Spleen (tissue), 11 donors: ENCODE measurements around the gene PPP1CB. TPM values are rescaled to one million over a fixed set of nuclear protein-coding genes. Genes with fewer than 3 reads are reported as not detected.

Experiments used
- DNase-seq: peaks from one replicate; pipeline ENCODE4 v3.0.0-alpha.2; 2020
- H3K27ac ChIP-seq, 8 donors: fragments of 200-600 bp; sonication (generic) in 7 of 8; 1 replicate in 4 of 8; 2 replicates in 4 of 8; pipeline versions ENCODE4 v1.5.0 to v1.8.0; 2016 to 2021; ENCODE audit warnings: inconsistent platforms in 4 of 8, mild to moderate bottlenecking in 4 of 8, moderate library complexity in 1 of 8
- H3K27me3 ChIP-seq, 7 donors: fragments of 200-600 bp; sonication (generic) in 6 of 7; replicated peaks in 1 of 7; 1 replicate in 4 of 7; 2 replicates in 3 of 7; pipeline versions ENCODE4 v1.5.0 to v1.8.0; 2016 to 2021; ENCODE audit warnings: inconsistent platforms in 3 of 7, mild to moderate bottlenecking in 1 of 7
- H3K36me3 ChIP-seq, 6 donors: fragments of 200-600 bp; sonication (generic) in 5 of 6; 1 replicate in 4 of 6; 2 replicates in 2 of 6; pipeline versions ENCODE4 v1.5.0 to v1.8.0; 2016 to 2021; ENCODE audit warnings: inconsistent platforms in 2 of 6
- H3K4me1 ChIP-seq, 6 donors: fragments of 200-600 bp; sonication (generic) in 5 of 6; 1 replicate in 3 of 6; 2 replicates in 3 of 6; pipeline versions ENCODE4 v1.5.0 to v1.8.0; 2016 to 2021; ENCODE audit warnings: inconsistent platforms in 3 of 6
- H3K4me3 ChIP-seq, 8 donors: fragments of 200-600 bp; sonication (generic) in 7 of 8; 1 replicate in 4 of 8; 2 replicates in 4 of 8; pipeline versions ENCODE4 v1.5.0 to v1.8.0; 2016 to 2021; ENCODE audit warnings: inconsistent platforms in 4 of 8, mild to moderate bottlenecking in 4 of 8, moderate library complexity in 2 of 8
- H3K9me3 ChIP-seq, 8 donors: fragments of 200-600 bp; sonication (generic) in 7 of 8; 1 replicate in 4 of 8; 2 replicates in 4 of 8; pipeline versions ENCODE4 v1.5.0 to v1.8.0; 2016 to 2021; ENCODE audit warnings: inconsistent platforms in 4 of 8
- CTCF ChIP-seq, 11 experiments: fragments of 200-600 bp in 7 of 11; fragments of 450-650 bp in 4 of 11; sonication (generic) in 4 of 11; IDR thresholded peaks in 8 of 11; conservative IDR thresholded peaks in 3 of 11; 1 replicate in 7 of 11; 2 replicates in 4 of 11; pipeline versions ENCODE4 v1.4.0 to v1.8.0; 2016 to 2021; ENCODE audit warnings: antibody characterized with exemption in 11 of 11, inconsistent platforms in 4 of 11, mild to moderate bottlenecking in 1 of 11
- POLR2A ChIP-seq, 3 donors: fragments of 450-650 bp; IDR thresholded peaks; one replicate each; pipeline ENCODE4 v1.5.1; 2017; ENCODE audit warnings: antibody characterized with exemption in 3 of 3, mild to moderate bottlenecking in 1 of 3
- POLR2AphosphoS5 ChIP-seq, 3 donors: sonication (generic); formaldehyde crosslinking; IDR thresholded peaks; one replicate each; pipeline ENCODE4 v1.5.1; 2017; ENCODE audit warnings: antibody characterized with exemption in 3 of 3
- WGBS, 5 donors: extraction: QIAGEN DNeasy Blood & Tissue Kit in 3 of 5; methylation state at CpG; one replicate each; pipeline versions ENCODE4 v1.1.5 to v1.1.7; 2013 to 2018; 5-methylcytosine and 5-hydroxymethylcytosine counted together
- intact Hi-C: fragments of 100-400 bp; cut with DNase I; formaldehyde crosslinking; loops from one replicate; pipeline ENCODE4 v1.15.0; 2023; ENCODE audit warnings: low total_unique reads
- polyA plus RNA-seq, 3 donors: library from polyadenylated mRNA; stranded (reverse); fragments of 200-250 nt; gene quantifications; one replicate each; pipeline ENCODE4 v1.2.1, GENCODE V29; 2013
- total RNA-seq, 7 donors: library from RNA; depleted of rRNA in 3 of 7; stranded (reverse); fragments of >200 nt in 3 of 7; fragmentation: NEBNext Ultra II Directional in 4 of 7; extraction: Animal tissue kit (Norgen Biotek cat#: 25700) in 4 of 7; gene quantifications; one replicate each; pipeline versions ENCODE4 v1.1.0 to v1.2.1, GENCODE V29; 2016 to 2021
- donor health status: healthy with polysubstance abuse.
- donor health status: DM: no; HTN: no; CAD: no; lungs with moderate emphysema.
- donor health status: DM: no; HTN: no; CAD: no.
- donor health status: Bipolar disorder and iron deficiency.
- donor health status: healthy.
- donor health status: DM: no; HTN: no; CAD: no.
- donor health status: DM: yes; HTN: yes; CAD: no.

Gene PPP1CB
- total and polyA plus RNA-seq, 10 donors: 40.4 to 244 (median 187) TPM

- Histone ChIP-seq H3K9me3 (no peaks in the 10 kb centered on the region), H3K27ac (peak overlapping the region in 3 of 8 donors; percentile 8 to 100 (median 34)), H3K4me1 (peaks cover 5 to 37% (median 17%) of the 10 kb centered on the region in 6 donors), H3K36me3 (no peaks in the 10 kb centered on the region), H3K27me3 (no peaks in the 10 kb centered on the region), H3K4me3 (no peak overlapping the region)
- no peak for DNase-seq
- intact Hi-C loops: no loop called here
- TF ChIP-seq CTCF (IDR thresholded peaks at IDR 0.05 in 8 of 11, conservative IDR thresholded peaks at IDR 0.05 in 3 of 11) (no peak), POLR2A (IDR thresholded peaks at IDR 0.05) (no peak), POLR2AphosphoS5 (IDR thresholded peaks at IDR 0.05) (no peak)
- 91 to 99% (median 93%) methylated on average over 2 of the region's 2 CpGs for WGBS, 5 donors
Measured at GRCh38 chr2:28748176-28748575, 3.5 kb upstream of the PPP1CB start.

DNA sequence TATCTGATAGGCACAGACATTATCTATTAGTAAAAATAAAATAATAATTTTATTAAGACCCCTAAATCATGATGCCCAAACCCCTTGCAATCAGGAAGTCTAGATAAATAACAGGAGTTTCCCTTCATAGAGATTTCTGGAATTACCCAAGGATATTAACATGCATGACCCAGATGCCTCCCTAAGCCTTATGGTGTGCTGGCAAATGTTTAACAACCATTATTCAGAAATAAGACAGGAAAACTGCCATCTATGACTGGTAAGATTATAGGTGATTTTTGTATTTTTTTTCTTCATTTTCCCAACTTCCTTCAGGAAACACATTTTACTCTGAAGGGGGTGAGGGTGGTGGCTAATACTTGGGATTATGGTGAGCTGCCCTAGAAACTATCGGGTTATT is 2.7 kb upstream of the PPP1CB start:
- no peak for DNase-seq
- Histone ChIP-seq H3K9me3 (no peaks in the 10 kb centered on the region), H3K36me3 (no peaks in the 10 kb centered on the region), H3K27ac (peak overlapping the region in 2 of 8 donors; percentile 100), H3K4me1 (peaks cover 5 to 45% (median 25%) of the 10 kb centered on the region in 6 donors), H3K27me3 (no peaks in the 10 kb centered on the region), H3K4me3 (no peak overlapping the region)
- TF ChIP-seq POLR2AphosphoS5 (IDR thresholded peaks at IDR 0.05) (no peak), POLR2A (IDR thresholded peaks at IDR 0.05) (no peak), CTCF (IDR thresholded peaks at IDR 0.05 in 8 of 11, conservative IDR thresholded peaks at IDR 0.05 in 3 of 11) (no peak)
- 46 to 94% (median 73%) methylated on average over 1 of the region's 1 CpG for WGBS, 5 donors
- intact Hi-C loops: no loop called here

DNA sequence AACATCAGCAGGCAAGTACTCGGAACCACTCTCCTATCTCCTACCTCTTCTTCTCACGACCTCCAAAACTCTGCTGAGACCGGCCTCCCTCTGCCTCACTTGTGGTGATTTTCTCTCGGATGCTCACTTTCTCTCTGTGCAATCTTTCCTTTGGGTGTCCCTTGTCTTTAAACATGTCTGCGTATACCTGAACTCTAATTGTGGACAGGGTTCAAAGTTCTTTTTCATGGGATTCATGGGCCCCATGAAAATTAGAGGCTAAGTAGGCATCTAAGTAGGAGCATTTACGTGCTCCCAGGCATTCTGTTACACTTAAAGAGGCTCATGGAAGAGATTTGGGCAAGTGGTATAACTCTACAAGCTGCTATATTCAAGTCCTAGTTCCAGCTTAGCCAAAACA is 2.1 kb upstream of the PPP1CB start:
- intact Hi-C loops: no loop called here
- no peaks in the 10 kb centered on the region for H3K36me3 ChIP-seq
- no peaks in the 10 kb centered on the region for H3K27me3 ChIP-seq
- WGBS, 5 donors: 95 to 98% (median 97%) methylated on average over 6 of the region's 6 CpGs
- peaks cover 7 to 51% (median 31%) of the 10 kb centered on the region in 6 donors for H3K4me1 ChIP-seq
- no peaks in the 10 kb centered on the region for H3K9me3 ChIP-seq
- H3K27ac ChIP-seq: peak overlapping the region in 4 of 8 donors; percentile 100
- DNase-seq: no peak
- no peak overlapping the region for H3K4me3 ChIP-seq
- TF ChIP-seq CTCF (IDR thresholded peaks at IDR 0.05 in 8 of 11, conservative IDR thresholded peaks at IDR 0.05 in 3 of 11): no peak
- no peak for TF ChIP-seq POLR2A (IDR thresholded peaks at IDR 0.05)
- no peak for TF ChIP-seq POLR2AphosphoS5 (IDR thresholded peaks at IDR 0.05)

DNA sequence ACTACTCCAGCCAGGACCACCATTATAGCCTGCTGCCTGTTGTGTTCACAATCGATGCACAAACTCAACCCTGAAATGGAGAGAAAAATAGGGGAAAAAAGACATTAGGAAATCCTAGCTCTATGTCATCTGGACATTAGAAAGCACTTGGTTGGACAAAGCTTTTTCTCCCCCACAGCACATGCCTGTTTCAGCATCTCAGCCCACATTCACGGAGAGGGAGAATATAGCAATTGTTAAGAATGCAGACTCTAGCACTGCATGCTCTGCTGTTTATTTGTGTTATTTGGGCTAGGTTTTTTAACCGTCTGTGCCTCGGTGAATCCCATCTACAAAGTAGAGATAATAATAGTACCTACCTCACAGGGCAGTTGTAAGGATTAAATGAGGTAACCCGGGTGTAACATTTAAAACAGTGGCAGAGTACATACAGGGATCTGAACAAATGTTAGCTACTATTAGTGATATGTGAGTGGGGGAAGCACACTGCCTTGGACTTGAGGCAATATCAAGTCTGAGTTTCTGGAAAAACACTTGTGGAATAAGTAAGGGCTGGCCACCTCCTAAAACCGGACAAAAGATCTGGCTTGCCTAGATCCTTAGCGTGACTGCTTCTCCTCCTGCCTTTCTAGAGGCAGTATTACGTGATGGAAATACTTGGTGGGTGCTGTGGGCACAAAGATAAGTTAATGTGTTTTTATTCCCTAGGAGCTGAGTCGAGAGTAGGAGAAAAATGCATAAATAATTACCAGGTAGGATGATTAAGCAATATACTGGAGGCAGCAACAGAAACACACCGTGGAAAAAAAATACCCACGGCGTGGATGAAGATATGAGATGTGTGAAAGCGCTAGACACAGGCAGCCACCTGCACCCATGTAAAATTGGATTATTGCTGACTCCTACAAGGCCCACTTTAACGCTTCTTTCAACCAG is 1.0 kb upstream of the PPP1CB start:
- peak overlapping the region; percentile 98 to 100 (median 100) for H3K27ac ChIP-seq
- H3K4me3 ChIP-seq: peak overlapping the region; percentile 39 to 92 (median 83)
- H3K27me3 ChIP-seq: no peaks in the 10 kb centered on the region
- WGBS, 5 donors: 18 to 23% (median 21%) methylated on average over 14 of the region's 14 CpGs
- no peak for DNase-seq
- no peaks in the 10 kb centered on the region for H3K9me3 ChIP-seq
- intact Hi-C loops: loop anchor here (10.0 kb wide), 1 partner anchor 156 kb away; no protein-coding TSS in a partner anchor
- TF ChIP-seq POLR2A (IDR thresholded peaks at IDR 0.05): no peak
- no peak for TF ChIP-seq CTCF (IDR thresholded peaks at IDR 0.05 in 8 of 11, conservative IDR thresholded peaks at IDR 0.05 in 3 of 11)
- TF ChIP-seq POLR2AphosphoS5 (IDR thresholded peaks at IDR 0.05): no peak
- peaks cover 18 to 61% (median 42%) of the 10 kb centered on the region in 6 donors for H3K4me1 ChIP-seq
- H3K36me3 ChIP-seq: no peaks in the 10 kb centered on the region
